HepG2 (cell line): ENCODE measurements around the gene RGS14. TPM values are rescaled to one million over a fixed set of nuclear protein-coding genes. Genes with fewer than 3 reads are reported as not detected.

Source experiments
- GRHL1 ChIP-seq: sonication (generic); formaldehyde crosslinking; conservative IDR thresholded peaks from 2 replicates; pipeline ENCODE4 v1.8.0; 2022; ENCODE audit warnings: missing genetic modification reagents
- HNF4G ChIP-seq, 2 experiments: sonication (generic) in 1 of 2; formaldehyde crosslinking in 1 of 2; IDR thresholded peaks; 2 replicates each; pipeline versions ENCODE4 v1.4.0 to v1.6.1; 2011 to 2020; ENCODE audit warnings: borderline replicate concordance in 2 of 2, low read depth in 2 of 2, mild to moderate bottlenecking in 2 of 2, low read length in 1 of 2, missing genetic modification reagents in 1 of 2, moderate library complexity in 1 of 2
- KAT7 ChIP-seq: IDR thresholded peaks from 2 replicates; pipeline ENCODE4 v1.6.1; 2018; ENCODE audit warnings: borderline replicate concordance, missing compliant biosample characterization
- MTA3 ChIP-seq: sonication (generic); formaldehyde crosslinking; IDR thresholded peaks from 2 replicates; pipeline ENCODE4 v1.4.0; 2020; ENCODE audit warnings: missing genetic modification reagents
- RBFOX2 ChIP-seq: fragments of 200-400 bp; formaldehyde crosslinking; IDR thresholded peaks from 2 replicates; pipeline ENCODE4 v1.6.1; 2017; ENCODE audit warnings: low read depth, mild to moderate bottlenecking, low read length
- SALL2 ChIP-seq: sonication (generic); formaldehyde crosslinking; IDR thresholded peaks from 2 replicates; pipeline ENCODE4 v1.8.1; 2023; ENCODE audit warnings: mild to moderate bottlenecking, missing genetic modification reagents, inconsistent platforms
- SKI ChIP-seq: fragments of 450-650 bp; IDR thresholded peaks from one replicate; pipeline ENCODE4 v1.6.1; 2018; ENCODE audit warnings: mild to moderate bottlenecking; ENCODE audit not compliant: partially characterized antibody
- SP2 ChIP-seq: sonication (generic); formaldehyde crosslinking; IDR thresholded peaks from 2 replicates; pipeline ENCODE4 v1.5.1; 2020; ENCODE audit warnings: mild to moderate bottlenecking, missing genetic modification reagents
- TCF7 ChIP-seq: sonication (generic); IDR thresholded peaks from 2 replicates; pipeline ENCODE4 v1.6.1; 2016; ENCODE audit warnings: antibody characterized with exemption, low read depth
- TFE3 ChIP-seq: IDR thresholded peaks from 2 replicates; pipeline ENCODE4 v1.6.1; 2016
- TOE1 ChIP-seq: sonication (generic); formaldehyde crosslinking; IDR thresholded peaks from 2 replicates; pipeline ENCODE4 v1.4.0; 2020; ENCODE audit warnings: mild to moderate bottlenecking, missing genetic modification reagents
- ZFP1 ChIP-seq: IDR thresholded peaks from 2 replicates; pipeline ENCODE4 v1.6.1; 2016
- ZFP36L2 ChIP-seq: sonication (generic); formaldehyde crosslinking; IDR thresholded peaks from 2 replicates; pipeline ENCODE4 v1.4.0; 2020; ENCODE audit warnings: missing genetic modification reagents
- ZFP82 ChIP-seq: sonication (generic); formaldehyde crosslinking; IDR thresholded peaks from 2 replicates; pipeline ENCODE4 v1.5.1; 2020; ENCODE audit warnings: mild to moderate bottlenecking, missing genetic modification reagents, borderline replicate concordance
- ZFY ChIP-seq: sonication (generic); formaldehyde crosslinking; IDR thresholded peaks from 2 replicates; pipeline ENCODE4 v1.4.0; 2020; ENCODE audit warnings: missing genetic modification reagents
- ZNF264 ChIP-seq: sonication (generic); formaldehyde crosslinking; IDR thresholded peaks from 2 replicates; pipeline ENCODE4 v1.4.0; 2020; ENCODE audit warnings: missing genetic modification reagents
- ZNF331 ChIP-seq: sonication (generic); formaldehyde crosslinking; IDR thresholded peaks from 2 replicates; pipeline ENCODE4 v1.4.0; 2020; ENCODE audit warnings: missing genetic modification reagents
- ZNF616 ChIP-seq: sonication (generic); formaldehyde crosslinking; IDR thresholded peaks from 2 replicates; pipeline ENCODE4 v1.5.0; 2020; ENCODE audit warnings: low read depth, mild to moderate bottlenecking, missing genetic modification reagents
- ZNF619 ChIP-seq: sonication (generic); formaldehyde crosslinking; IDR thresholded peaks from 2 replicates; pipeline ENCODE4 v1.4.0; 2020; ENCODE audit warnings: mild to moderate bottlenecking, missing genetic modification reagents
- polyA plus RNA-seq, 8 experiments: library from polyadenylated mRNA; depleted of rRNA in 3 of 8; stranded (reverse) in 7 of 8; unstranded in 1 of 8; fragments of >200 nt; fragmentation: Illumina TruSeq in 4 of 8; extraction: Trizol in 4 of 8; gene quantifications; 2 replicates each; pipeline versions ENCODE4 v1.2.1 to v1.2.3, GENCODE V29; 2011 to 2016; ENCODE audit warnings: low read depth in 4 of 8, missing spikeins in 1 of 8, mixed read lengths in 1 of 8; ENCODE audit not compliant: insufficient read depth in 1 of 8
- total RNA-seq, 5 experiments: library from RNA; depleted of rRNA; stranded (reverse); fragments of >200 nt; fragmentation: Illumina TruSeq; extraction: Trizol; gene quantifications; 2 replicates each; pipeline ENCODE4 v1.2.3, GENCODE V29; 2016; ENCODE audit warnings: low read depth in 1 of 5
- TF ChIP-seq, protein P1 (sequence below): IDR thresholded peaks from 2 replicates; pipeline ENCODE4 v1.6.1; 2012; ENCODE audit warnings: inconsistent platforms
- TF ChIP-seq, protein P2 (sequence below): sonication (generic); formaldehyde crosslinking; IDR thresholded peaks from 2 replicates; pipeline ENCODE4 v1.8.1; 2023; ENCODE audit warnings: mild to moderate bottlenecking, inconsistent platforms, moderate library complexity, missing genetic modification reagents, borderline replicate concordance
- TF ChIP-seq, protein P3 (sequence below): sonication (generic); formaldehyde crosslinking; IDR thresholded peaks from 2 replicates; pipeline ENCODE4 v1.5.1; 2020; ENCODE audit warnings: mild to moderate bottlenecking, moderate library complexity, missing genetic modification reagents

Gene RGS14
- total and polyA plus RNA-seq, 2 of the 13 experiments (the other 11 are each of a cell fraction or from before 2014, with no cell fraction given) = 11.1 to 17.2 TPM

- no peak for TF ChIP-seq TFE3 (CRISPR knock-in tag)
- no peak for TF ChIP-seq TCF7
- no peak for TF ChIP-seq KAT7
- no peak for TF ChIP-seq ZFP1 (CRISPR knock-in tag)
- TF ChIP-seq, protein P1, sequence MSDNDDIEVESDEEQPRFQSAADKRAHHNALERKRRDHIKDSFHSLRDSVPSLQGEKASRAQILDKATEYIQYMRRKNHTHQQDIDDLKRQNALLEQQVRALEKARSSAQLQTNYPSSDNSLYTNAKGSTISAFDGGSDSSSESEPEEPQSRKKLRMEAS = peak; percentile 79
- no peak for TF ChIP-seq HNF4G (IDR thresholded peaks at IDR 0.05; ENCODE audit: borderline replicate concordance, low read depth, low read length)
- no peak for TF ChIP-seq HNF4G (CRISPR knock-in tag; IDR thresholded peaks at IDR 0.05; ENCODE audit: borderline replicate concordance, low read depth)
- TF ChIP-seq TOE1 = no peak
- no peak for TF ChIP-seq SALL2 (CRISPR knock-in tag)
- TF ChIP-seq ZNF619 (CRISPR knock-in tag) = no peak; the same call in 1 of the 2 replicates
- TF ChIP-seq, protein P2, sequence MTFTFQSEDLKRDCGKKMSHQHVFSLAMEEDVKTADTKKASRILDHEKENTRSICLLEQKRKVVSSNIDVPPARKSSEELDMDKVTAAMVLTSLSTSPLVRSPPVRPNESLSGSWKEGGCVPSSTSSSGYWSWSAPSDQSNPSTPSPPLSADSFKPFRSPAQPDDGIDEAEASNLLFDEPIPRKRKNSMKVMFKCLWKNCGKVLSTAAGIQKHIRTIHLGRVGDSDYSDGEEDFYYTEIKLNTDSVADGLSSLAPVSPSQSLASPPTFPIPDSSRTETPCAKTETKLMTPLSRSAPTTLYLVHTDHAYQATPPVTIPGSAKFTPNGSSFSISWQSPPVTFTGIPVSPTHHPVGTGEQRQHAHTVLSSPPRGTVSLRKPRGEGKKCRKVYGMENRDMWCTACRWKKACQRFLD = no peak
- TF ChIP-seq ZNF331 (CRISPR knock-in tag) = no peak
- TF ChIP-seq GRHL1 = no peak
- peak; percentile 53; the same call in 1 of the 2 replicates for TF ChIP-seq ZFY (CRISPR knock-in tag)
- TF ChIP-seq, protein P3, sequence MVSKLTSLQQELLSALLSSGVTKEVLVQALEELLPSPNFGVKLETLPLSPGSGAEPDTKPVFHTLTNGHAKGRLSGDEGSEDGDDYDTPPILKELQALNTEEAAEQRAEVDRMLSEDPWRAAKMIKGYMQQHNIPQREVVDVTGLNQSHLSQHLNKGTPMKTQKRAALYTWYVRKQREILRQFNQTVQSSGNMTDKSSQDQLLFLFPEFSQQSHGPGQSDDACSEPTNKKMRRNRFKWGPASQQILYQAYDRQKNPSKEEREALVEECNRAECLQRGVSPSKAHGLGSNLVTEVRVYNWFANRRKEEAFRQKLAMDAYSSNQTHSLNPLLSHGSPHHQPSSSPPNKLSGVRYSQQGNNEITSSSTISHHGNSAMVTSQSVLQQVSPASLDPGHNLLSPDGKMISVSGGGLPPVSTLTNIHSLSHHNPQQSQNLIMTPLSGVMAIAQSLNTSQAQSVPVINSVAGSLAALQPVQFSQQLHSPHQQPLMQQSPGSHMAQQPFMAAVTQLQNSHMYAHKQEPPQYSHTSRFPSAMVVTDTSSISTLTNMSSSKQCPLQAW (CRISPR knock-in tag) = no peak
- TF ChIP-seq RBFOX2 = peak; percentile 48
- 0 out of 2 replicates have a peak, but pooled peaks have one; percentile 18 for TF ChIP-seq ZNF616
- TF ChIP-seq ZFP36L2 (CRISPR knock-in tag) = no peak
- no peak for TF ChIP-seq ZFP82 (CRISPR knock-in tag)
- TF ChIP-seq MTA3 (CRISPR knock-in tag) = no peak
- no peak for TF ChIP-seq SKI
- no peak for TF ChIP-seq ZNF264 (CRISPR knock-in tag)
- TF ChIP-seq SP2 = no peak
Measured at GRCh38 chr5:177403792-177404640, 46.3 kb downstream of the RGS14 start (continued).
